Ovary (tissue), 3 donors: ENCODE results near the gene CALD1.

ENCODE experiments used
- EP300 ChIP-seq: sonication (generic); formaldehyde crosslinking; IDR thresholded peaks from one replicate; pipeline ENCODE4 v1.6.1; 2017; ENCODE audit warnings: antibody characterized with exemption
- POLR2A ChIP-seq: fragments of 450-650 bp; IDR thresholded peaks from one replicate; pipeline ENCODE4 v1.6.1; 2017; ENCODE audit warnings: antibody characterized with exemption, mild to moderate bottlenecking, moderate library complexity
- TF ChIP-seq, protein P1 (sequence below), 3 donors: fragments of 450-650 bp in 2 of 3; fragments of 200-600 bp in 1 of 3; IDR thresholded peaks; one replicate each; pipeline versions ENCODE4 v1.5.1 to v1.8.0; 2016 to 2022; ENCODE audit warnings: antibody characterized with exemption in 3 of 3, mild to moderate bottlenecking in 1 of 3
- donor health status: DM: no; HTN: no; CAD: no.

DNA sequence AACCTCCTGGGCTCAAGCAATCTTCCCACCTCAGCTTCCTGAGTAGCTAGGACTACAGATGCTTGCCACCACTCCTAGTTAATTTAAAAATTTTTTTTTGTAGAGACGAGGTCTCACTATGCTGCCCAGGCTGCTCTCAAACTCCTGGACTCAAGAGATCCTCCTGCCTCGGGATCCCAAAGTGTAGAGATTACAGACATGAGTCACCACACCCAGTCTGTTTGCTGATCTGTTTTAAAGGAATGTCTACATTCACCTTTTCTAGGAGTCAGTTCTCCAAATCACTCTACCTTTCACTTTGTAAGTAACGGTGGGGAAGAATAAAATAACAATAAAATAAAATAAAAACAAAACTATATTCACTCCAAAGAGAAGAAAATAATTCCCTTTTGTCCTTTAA, 120.3 kb downstream of the CALD1 start:
- TF ChIP-seq, protein P1, sequence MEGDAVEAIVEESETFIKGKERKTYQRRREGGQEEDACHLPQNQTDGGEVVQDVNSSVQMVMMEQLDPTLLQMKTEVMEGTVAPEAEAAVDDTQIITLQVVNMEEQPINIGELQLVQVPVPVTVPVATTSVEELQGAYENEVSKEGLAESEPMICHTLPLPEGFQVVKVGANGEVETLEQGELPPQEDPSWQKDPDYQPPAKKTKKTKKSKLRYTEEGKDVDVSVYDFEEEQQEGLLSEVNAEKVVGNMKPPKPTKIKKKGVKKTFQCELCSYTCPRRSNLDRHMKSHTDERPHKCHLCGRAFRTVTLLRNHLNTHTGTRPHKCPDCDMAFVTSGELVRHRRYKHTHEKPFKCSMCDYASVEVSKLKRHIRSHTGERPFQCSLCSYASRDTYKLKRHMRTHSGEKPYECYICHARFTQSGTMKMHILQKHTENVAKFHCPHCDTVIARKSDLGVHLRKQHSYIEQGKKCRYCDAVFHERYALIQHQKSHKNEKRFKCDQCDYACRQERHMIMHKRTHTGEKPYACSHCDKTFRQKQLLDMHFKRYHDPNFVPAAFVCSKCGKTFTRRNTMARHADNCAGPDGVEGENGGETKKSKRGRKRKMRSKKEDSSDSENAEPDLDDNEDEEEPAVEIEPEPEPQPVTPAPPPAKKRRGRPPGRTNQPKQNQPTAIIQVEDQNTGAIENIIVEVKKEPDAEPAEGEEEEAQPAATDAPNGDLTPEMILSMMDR (IDR thresholded peaks at IDR 0.05): no peak
- TF ChIP-seq POLR2A (no peak), EP300 (no peak)
